SK-N-SH treated with all-trans-retinoic acid at 6 μM for 48 hours (cell line): Measurements from ENCODE around the gene ZNF708.
"Not testable (repeated sequence)": the region's sequence is repeated elsewhere in the genome, so short reads cannot be mapped to it uniquely, and the experiment has no call there.

Experiments
- ATAC-seq: fragments of 200-7000 bp; cut with Tn5 transposase; 3 replicates; pipeline ENCODE4 v1.9.1; 2020; ENCODE audit warnings: mild to moderate bottlenecking, moderate library complexity
- ARNTL ChIP-seq: fragments of 450-650 bp; formaldehyde crosslinking; IDR thresholded peaks from 2 replicates; pipeline ENCODE4 v1.5.0; 2020; ENCODE audit warnings: low read depth, mild to moderate bottlenecking, moderate library complexity, borderline replicate concordance
- BACH2 ChIP-seq: fragments of 250-450 bp; sonication (Bioruptor Pico); IDR thresholded peaks from 2 replicates; pipeline ENCODE4 v1.9.0; 2021; ENCODE audit warnings: mild to moderate bottlenecking, borderline replicate concordance
- CREB5 ChIP-seq: fragments of 250-450 bp; sonication (Bioruptor Pico); IDR thresholded peaks from 2 replicates; pipeline ENCODE4 v1.5.1; 2020; ENCODE audit warnings: low read depth, mild to moderate bottlenecking, moderate library complexity
- ESRRG ChIP-seq: fragments of 250-450 bp; sonication (Bioruptor Pico); IDR thresholded peaks from 2 replicates; pipeline ENCODE4 v1.6.1; 2021; ENCODE audit warnings: mild to moderate bottlenecking
- GLIS3 ChIP-seq: fragments of 250-450 bp; sonication (Bioruptor Pico); IDR thresholded peaks from 2 replicates; pipeline ENCODE4 v1.5.0; 2020; ENCODE audit warnings: mild to moderate bottlenecking, moderate library complexity
- ISL1 ChIP-seq: fragments of 250-450 bp; sonication (Bioruptor Pico); IDR thresholded peaks from 2 replicates; pipeline ENCODE4 v2.1.2; 2022; ENCODE audit warnings: mild to moderate bottlenecking, moderate library complexity
- OSR1 ChIP-seq: fragments of 250-450 bp; sonication (Bioruptor Pico); IDR thresholded peaks from 2 replicates; pipeline ENCODE4 v1.8.0; 2022; ENCODE audit warnings: moderate library complexity, mild to moderate bottlenecking, inconsistent platforms
- POU6F1 ChIP-seq: fragments of 250-450 bp; sonication (Bioruptor Pico); IDR thresholded peaks from 2 replicates; pipeline ENCODE4 v1.8.0; 2021; ENCODE audit warnings: low read depth, mild to moderate bottlenecking, moderate library complexity, borderline replicate concordance
- RARB ChIP-seq: fragments of 250-450 bp; sonication (Bioruptor Pico); IDR thresholded peaks from 2 replicates; pipeline ENCODE4 v1.8.0; 2021; ENCODE audit warnings: mild to moderate bottlenecking, moderate library complexity
- TCF4 ChIP-seq: fragments of 250-450 bp; sonication (Bioruptor Pico); IDR thresholded peaks from 2 replicates; pipeline ENCODE4 v1.8.0; 2021; ENCODE audit warnings: mild to moderate bottlenecking, moderate library complexity, borderline replicate concordance
- TOX ChIP-seq: fragments of 250-450 bp; sonication (Bioruptor Pico); IDR thresholded peaks from 2 replicates; pipeline ENCODE4 v1.8.0; 2021; ENCODE audit warnings: mild to moderate bottlenecking, moderate library complexity, borderline replicate concordance
- ZNF565 ChIP-seq: fragments of 450-650 bp; formaldehyde crosslinking; conservative IDR thresholded peaks from 2 replicates; pipeline ENCODE4 v1.5.0; 2020; ENCODE audit warnings: low read depth, mild to moderate bottlenecking, moderate library complexity
- ZNF70 ChIP-seq: fragments of 450-650 bp; formaldehyde crosslinking; IDR thresholded peaks from 2 replicates; pipeline ENCODE4 v1.5.0; 2020; ENCODE audit warnings: mild to moderate bottlenecking, moderate library complexity
- ZNF8 ChIP-seq: fragments of 450-650 bp; formaldehyde crosslinking; IDR thresholded peaks from 2 replicates; pipeline ENCODE4 v1.5.0; 2020; ENCODE audit warnings: mild to moderate bottlenecking, moderate library complexity
- TF ChIP-seq, protein P1 (sequence below): fragments of 250-450 bp; sonication (Bioruptor Pico); IDR thresholded peaks from 2 replicates; pipeline ENCODE4 v1.8.0; 2020; ENCODE audit warnings: mild to moderate bottlenecking, moderate library complexity, borderline replicate concordance
- TF ChIP-seq, protein P2 (sequence below): fragments of 250-450 bp; sonication (Bioruptor Pico); IDR thresholded peaks from 2 replicates; pipeline ENCODE4 v1.5.0; 2020; ENCODE audit warnings: mild to moderate bottlenecking, moderate library complexity
- TF ChIP-seq, protein P3 (sequence below): fragments of 250-450 bp; sonication (Bioruptor Pico); IDR thresholded peaks from 2 replicates; pipeline ENCODE4 v1.5.1; 2021; ENCODE audit warnings: mild to moderate bottlenecking, moderate library complexity

Gene ZNF708

GRCh38 chr19:21358768-21359451, 29.7 kb upstream of the ZNF708 start, which contains the start of gene ZNF738:
ZNF738 (plus strand) TSS chr19:21359000; CDS start chr19:21359141, 141 bp downstream.
- TF ChIP-seq ZNF70 (CRISPR knock-in tag) (peak; percentile 46; the same call in 1 of the 2 replicates), ARNTL (CRISPR knock-in tag) (no peak)
- peak; percentile 99 for ATAC-seq

- no peak for ATAC-seq
- TF ChIP-seq ZNF8 (no peak), GLIS3 (CRISPR knock-in tag) (no peak), POU6F1 (CRISPR knock-in tag) (no peak), OSR1 (CRISPR knock-in tag) (no peak), CREB5 (CRISPR knock-in tag) (no peak), RARB (CRISPR knock-in tag) (no peak), ESRRG (CRISPR knock-in tag) (no peak), ISL1 (CRISPR knock-in tag) (no peak), ZNF70 (CRISPR knock-in tag) (no peak), ZNF565 (CRISPR knock-in tag) (no peak), TCF4 (CRISPR knock-in tag) (no peak), BACH2 (no peak), TOX (CRISPR knock-in tag) (no peak)
- TF ChIP-seq, protein P1, sequence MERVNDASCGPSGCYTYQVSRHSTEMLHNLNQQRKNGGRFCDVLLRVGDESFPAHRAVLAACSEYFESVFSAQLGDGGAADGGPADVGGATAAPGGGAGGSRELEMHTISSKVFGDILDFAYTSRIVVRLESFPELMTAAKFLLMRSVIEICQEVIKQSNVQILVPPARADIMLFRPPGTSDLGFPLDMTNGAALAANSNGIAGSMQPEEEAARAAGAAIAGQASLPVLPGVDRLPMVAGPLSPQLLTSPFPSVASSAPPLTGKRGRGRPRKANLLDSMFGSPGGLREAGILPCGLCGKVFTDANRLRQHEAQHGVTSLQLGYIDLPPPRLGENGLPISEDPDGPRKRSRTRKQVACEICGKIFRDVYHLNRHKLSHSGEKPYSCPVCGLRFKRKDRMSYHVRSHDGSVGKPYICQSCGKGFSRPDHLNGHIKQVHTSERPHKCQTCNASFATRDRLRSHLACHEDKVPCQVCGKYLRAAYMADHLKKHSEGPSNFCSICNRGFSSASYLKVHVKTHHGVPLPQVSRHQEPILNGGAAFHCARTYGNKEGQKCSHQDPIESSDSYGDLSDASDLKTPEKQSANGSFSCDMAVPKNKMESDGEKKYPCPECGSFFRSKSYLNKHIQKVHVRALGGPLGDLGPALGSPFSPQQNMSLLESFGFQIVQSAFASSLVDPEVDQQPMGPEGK (CRISPR knock-in tag) = no peak
- TF ChIP-seq, protein P2, sequence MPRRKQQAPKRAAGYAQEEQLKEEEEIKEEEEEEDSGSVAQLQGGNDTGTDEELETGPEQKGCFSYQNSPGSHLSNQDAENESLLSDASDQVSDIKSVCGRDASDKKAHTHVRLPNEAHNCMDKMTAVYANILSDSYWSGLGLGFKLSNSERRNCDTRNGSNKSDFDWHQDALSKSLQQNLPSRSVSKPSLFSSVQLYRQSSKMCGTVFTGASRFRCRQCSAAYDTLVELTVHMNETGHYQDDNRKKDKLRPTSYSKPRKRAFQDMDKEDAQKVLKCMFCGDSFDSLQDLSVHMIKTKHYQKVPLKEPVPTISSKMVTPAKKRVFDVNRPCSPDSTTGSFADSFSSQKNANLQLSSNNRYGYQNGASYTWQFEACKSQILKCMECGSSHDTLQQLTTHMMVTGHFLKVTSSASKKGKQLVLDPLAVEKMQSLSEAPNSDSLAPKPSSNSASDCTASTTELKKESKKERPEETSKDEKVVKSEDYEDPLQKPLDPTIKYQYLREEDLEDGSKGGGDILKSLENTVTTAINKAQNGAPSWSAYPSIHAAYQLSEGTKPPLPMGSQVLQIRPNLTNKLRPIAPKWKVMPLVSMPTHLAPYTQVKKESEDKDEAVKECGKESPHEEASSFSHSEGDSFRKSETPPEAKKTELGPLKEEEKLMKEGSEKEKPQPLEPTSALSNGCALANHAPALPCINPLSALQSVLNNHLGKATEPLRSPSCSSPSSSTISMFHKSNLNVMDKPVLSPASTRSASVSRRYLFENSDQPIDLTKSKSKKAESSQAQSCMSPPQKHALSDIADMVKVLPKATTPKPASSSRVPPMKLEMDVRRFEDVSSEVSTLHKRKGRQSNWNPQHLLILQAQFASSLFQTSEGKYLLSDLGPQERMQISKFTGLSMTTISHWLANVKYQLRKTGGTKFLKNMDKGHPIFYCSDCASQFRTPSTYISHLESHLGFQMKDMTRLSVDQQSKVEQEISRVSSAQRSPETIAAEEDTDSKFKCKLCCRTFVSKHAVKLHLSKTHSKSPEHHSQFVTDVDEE = no peak
- TF ChIP-seq, all 23 proteins: peak for 0
Measured at GRCh38 chr19:21352830-21353229, 23.6 kb upstream of the ZNF708 start.

DNA sequence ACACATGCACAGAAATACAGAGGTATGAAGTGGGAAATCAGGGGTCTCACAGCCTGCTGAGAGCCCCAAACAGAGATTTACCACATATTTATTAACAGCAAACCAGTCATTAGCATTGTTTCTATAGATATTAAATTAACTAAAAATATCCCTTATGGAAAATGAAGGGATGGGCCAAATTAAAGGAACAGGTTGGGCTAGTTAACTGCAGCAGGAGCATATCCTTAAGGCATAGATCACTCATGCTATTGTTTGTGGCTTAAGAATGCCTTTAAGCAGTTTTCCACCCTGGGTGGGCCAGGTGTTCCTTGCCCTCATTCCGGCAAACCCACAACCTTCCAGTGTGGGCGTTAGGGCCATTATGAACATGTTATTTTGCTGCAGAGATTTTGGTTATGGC, 15.6 kb upstream of the ZNF708 start:
- ATAC-seq = not testable (repeated sequence)

DNA sequence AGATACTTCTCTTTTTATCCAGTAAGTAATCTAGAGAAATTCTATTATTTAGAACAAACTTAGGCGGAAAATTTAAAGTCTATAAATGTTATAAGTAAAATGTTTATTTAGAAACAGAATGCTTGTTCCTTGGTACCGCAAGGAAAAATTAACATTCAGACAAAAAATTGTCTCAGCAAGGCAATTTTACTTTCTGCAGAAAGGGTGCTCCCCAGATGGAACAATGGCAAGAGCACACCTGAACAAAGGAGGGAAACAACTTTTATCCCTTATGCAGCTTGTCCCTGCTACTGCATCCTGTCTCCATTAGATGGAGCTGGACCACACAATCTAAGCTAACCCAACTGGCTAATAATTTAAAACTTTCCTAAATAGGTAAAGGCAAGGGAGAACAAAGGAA, 6.5 kb upstream of the ZNF708 start:
- TF ChIP-seq POU6F1 (CRISPR knock-in tag) (no peak), GLIS3 (CRISPR knock-in tag) (no peak), ZNF70 (CRISPR knock-in tag) (no peak), ARNTL (CRISPR knock-in tag) (no peak)
- TF ChIP-seq, protein P3, sequence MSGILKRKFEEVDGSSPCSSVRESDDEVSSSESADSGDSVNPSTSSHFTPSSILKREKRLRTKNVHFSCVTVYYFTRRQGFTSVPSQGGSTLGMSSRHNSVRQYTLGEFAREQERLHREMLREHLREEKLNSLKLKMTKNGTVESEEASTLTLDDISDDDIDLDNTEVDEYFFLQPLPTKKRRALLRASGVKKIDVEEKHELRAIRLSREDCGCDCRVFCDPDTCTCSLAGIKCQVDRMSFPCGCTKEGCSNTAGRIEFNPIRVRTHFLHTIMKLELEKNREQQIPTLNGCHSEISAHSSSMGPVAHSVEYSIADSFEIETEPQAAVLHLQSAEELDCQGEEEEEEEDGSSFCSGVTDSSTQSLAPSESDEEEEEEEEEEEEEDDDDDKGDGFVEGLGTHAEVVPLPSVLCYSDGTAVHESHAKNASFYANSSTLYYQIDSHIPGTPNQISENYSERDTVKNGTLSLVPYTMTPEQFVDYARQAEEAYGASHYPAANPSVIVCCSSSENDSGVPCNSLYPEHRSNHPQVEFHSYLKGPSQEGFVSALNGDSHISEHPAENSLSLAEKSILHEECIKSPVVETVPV = no peak
- ATAC-seq = no peak
